GM18861 (cell line): ENCODE results near the gene TBKBP1.

Source experiments
- ATAC-seq: cut with Tn5 transposase; IDR thresholded peaks from one replicate; pipeline ENCODE4 v1.9.1; 2021; ENCODE audit not compliant: unreplicated experiment

Gene TBKBP1

GRCh38 chr17:47760409-47761140 is 66.6 kb downstream of the TBKBP1 start:
- no peak for ATAC-seq
